HepG2 (cell line): ENCODE measurements around the gene KRTCAP3. TPM values are rescaled to one million over a fixed set of nuclear protein-coding genes. Genes with fewer than 3 reads are reported as not detected.

Experiments used
- CEBPB ChIP-seq: IDR thresholded peaks from 2 replicates; pipeline ENCODE4 v1.6.1; 2011; ENCODE audit warnings: low read depth, low read length, improper control_type of control experiment, borderline replicate concordance
- CHCHD3 ChIP-seq: sonication (generic); formaldehyde crosslinking; IDR thresholded peaks from 2 replicates; pipeline ENCODE4 v1.8.0; 2022; ENCODE audit warnings: mild to moderate bottlenecking, missing genetic modification reagents, moderate library complexity
- EEA1 ChIP-seq: sonication (generic); formaldehyde crosslinking; IDR thresholded peaks from 2 replicates; pipeline ENCODE4 v1.5.1; 2020; ENCODE audit warnings: mild to moderate bottlenecking, missing genetic modification reagents, borderline replicate concordance
- PRPF4 ChIP-seq: fragments of 200-400 bp; formaldehyde crosslinking; IDR thresholded peaks from 2 replicates; pipeline ENCODE4 v1.6.1; 2016; ENCODE audit warnings: low read length, low read depth; ENCODE audit not compliant: poor library complexity, severe bottlenecking
- ZBTB3 ChIP-seq: sonication (generic); formaldehyde crosslinking; IDR thresholded peaks from 2 replicates; pipeline ENCODE4 v1.4.0; 2020; ENCODE audit warnings: low read depth, mild to moderate bottlenecking, moderate library complexity, missing genetic modification reagents, borderline replicate concordance
- ZBTB8A ChIP-seq: sonication (generic); formaldehyde crosslinking; IDR thresholded peaks from 2 replicates; pipeline ENCODE4 v1.4.0; 2020; ENCODE audit warnings: mild to moderate bottlenecking, low read depth, missing genetic modification reagents, borderline replicate concordance
- ZNF619 ChIP-seq: sonication (generic); formaldehyde crosslinking; IDR thresholded peaks from 2 replicates; pipeline ENCODE4 v1.4.0; 2020; ENCODE audit warnings: mild to moderate bottlenecking, missing genetic modification reagents
- ZNF777 ChIP-seq: sonication (generic); formaldehyde crosslinking; IDR thresholded peaks from 2 replicates; pipeline ENCODE4 v1.4.0; 2020; ENCODE audit warnings: missing genetic modification reagents
- polyA plus RNA-seq, 8 experiments: library from polyadenylated mRNA; depleted of rRNA in 3 of 8; stranded (reverse) in 7 of 8; unstranded in 1 of 8; fragments of >200 nt; fragmentation: Illumina TruSeq in 4 of 8; extraction: Trizol in 4 of 8; gene quantifications; 2 replicates each; pipeline versions ENCODE4 v1.2.1 to v1.2.3, GENCODE V29; 2011 to 2016; ENCODE audit warnings: low read depth in 4 of 8, missing spikeins in 1 of 8, mixed read lengths in 1 of 8; ENCODE audit not compliant: insufficient read depth in 1 of 8
- total RNA-seq, 5 experiments: library from RNA; depleted of rRNA; stranded (reverse); fragments of >200 nt; fragmentation: Illumina TruSeq; extraction: Trizol; gene quantifications; 2 replicates each; pipeline ENCODE4 v1.2.3, GENCODE V29; 2016; ENCODE audit warnings: low read depth in 1 of 5
- TF ChIP-seq, protein P1 (sequence below), 2 experiments: sonication (generic) in 1 of 2; formaldehyde crosslinking in 1 of 2; IDR thresholded peaks; 2 replicates each; pipeline versions ENCODE4 v1.6.1 to v1.9.0; 2014 to 2022; ENCODE audit warnings: antibody characterized with exemption in 1 of 2, borderline replicate concordance in 1 of 2, inconsistent platforms in 1 of 2, low read depth in 1 of 2, missing genetic modification reagents in 1 of 2
- TF ChIP-seq, protein P2 (sequence below): IDR thresholded peaks from 2 replicates; pipeline ENCODE4 v1.6.1; 2016
- TF ChIP-seq, protein P3 (sequence below): sonication (generic); formaldehyde crosslinking; IDR thresholded peaks from 2 replicates; pipeline ENCODE4 v1.5.0; 2020; ENCODE audit warnings: mild to moderate bottlenecking, missing genetic modification reagents
- TF ChIP-seq, protein P4 (sequence below): sonication (generic); formaldehyde crosslinking; IDR thresholded peaks from 2 replicates; pipeline ENCODE4 v1.4.0; 2020; ENCODE audit warnings: missing genetic modification reagents, mild to moderate bottlenecking, borderline replicate concordance

Gene KRTCAP3
- total and polyA plus RNA-seq, 2 of the 13 experiments (the other 11 are each of a cell fraction or from before 2014, with no cell fraction given) = 2.1 to 4.5 TPM

DNA sequence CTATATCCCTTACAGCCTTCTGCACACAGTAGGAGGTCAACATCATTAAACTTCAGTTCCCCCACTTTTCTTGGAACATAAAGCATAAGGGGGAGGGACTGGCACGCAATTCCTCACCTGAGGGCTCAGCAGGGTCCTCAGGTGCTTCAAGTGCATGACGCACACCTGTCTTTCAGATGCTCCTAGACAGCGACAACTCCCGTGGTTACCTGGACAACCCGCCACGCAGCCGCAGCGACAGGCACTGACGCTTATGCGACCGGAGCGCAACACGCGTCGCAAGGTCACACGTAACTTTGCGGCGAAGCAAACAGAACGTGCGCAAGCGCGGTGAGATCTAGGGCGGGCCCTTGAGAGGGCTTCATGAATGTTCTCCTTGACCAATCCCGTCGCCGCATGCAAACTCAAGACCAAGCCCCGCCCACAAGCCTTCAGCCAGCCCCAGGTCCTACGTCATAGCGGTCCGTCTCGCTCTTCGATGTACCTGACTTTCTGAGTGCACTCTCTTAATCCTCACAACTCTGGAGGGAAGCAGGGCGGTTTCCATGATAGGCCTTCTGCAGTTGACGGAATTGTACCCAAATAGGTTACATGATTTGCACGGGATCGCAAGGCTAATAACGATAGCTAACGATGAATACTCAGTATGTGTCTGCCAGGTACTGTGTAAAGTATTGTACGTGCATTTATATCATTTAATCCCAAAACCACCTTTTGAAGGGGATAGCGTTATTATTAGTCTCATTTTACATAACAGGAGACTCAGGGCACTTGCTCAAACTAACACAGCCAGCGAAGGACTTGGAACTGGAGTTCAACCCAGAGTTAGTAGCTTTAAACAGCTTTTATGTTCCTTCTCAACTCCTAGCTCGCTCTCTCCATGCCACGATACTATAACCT lies 47.6 kb downstream of the KRTCAP3 start, which contains the start of gene IFT172 (continued):
- TF ChIP-seq, protein P1, sequence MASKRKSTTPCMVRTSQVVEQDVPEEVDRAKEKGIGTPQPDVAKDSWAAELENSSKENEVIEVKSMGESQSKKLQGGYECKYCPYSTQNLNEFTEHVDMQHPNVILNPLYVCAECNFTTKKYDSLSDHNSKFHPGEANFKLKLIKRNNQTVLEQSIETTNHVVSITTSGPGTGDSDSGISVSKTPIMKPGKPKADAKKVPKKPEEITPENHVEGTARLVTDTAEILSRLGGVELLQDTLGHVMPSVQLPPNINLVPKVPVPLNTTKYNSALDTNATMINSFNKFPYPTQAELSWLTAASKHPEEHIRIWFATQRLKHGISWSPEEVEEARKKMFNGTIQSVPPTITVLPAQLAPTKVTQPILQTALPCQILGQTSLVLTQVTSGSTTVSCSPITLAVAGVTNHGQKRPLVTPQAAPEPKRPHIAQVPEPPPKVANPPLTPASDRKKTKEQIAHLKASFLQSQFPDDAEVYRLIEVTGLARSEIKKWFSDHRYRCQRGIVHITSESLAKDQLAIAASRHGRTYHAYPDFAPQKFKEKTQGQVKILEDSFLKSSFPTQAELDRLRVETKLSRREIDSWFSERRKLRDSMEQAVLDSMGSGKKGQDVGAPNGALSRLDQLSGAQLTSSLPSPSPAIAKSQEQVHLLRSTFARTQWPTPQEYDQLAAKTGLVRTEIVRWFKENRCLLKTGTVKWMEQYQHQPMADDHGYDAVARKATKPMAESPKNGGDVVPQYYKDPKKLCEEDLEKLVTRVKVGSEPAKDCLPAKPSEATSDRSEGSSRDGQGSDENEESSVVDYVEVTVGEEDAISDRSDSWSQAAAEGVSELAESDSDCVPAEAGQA (IDR thresholded peaks at IDR 0.05; ENCODE audit: low read depth) = peak; percentile 97
- TF ChIP-seq, protein P1 (CRISPR knock-in tag; IDR thresholded peaks at IDR 0.05; ENCODE audit: borderline replicate concordance) = no peak
- TF ChIP-seq ZBTB3 (no peak; the same call in 1 of the 2 replicates), ZBTB8A (no peak), ZNF619 (peak; percentile 82), CHCHD3 (CRISPR knock-in tag) (no peak; the same call in 1 of the 2 replicates), EEA1 (CRISPR knock-in tag) (no peak), ZNF777 (CRISPR knock-in tag) (no peak), CEBPB (peak; percentile 50; the same call in 1 of the 2 replicates), PRPF4 (no peak)
- TF ChIP-seq, protein P2, sequence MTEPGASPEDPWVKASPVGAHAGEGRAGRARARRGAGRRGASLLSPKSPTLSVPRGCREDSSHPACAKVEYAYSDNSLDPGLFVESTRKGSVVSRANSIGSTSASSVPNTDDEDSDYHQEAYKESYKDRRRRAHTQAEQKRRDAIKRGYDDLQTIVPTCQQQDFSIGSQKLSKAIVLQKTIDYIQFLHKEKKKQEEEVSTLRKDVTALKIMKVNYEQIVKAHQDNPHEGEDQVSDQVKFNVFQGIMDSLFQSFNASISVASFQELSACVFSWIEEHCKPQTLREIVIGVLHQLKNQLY = no peak; the same call in none of the 2 replicates
- TF ChIP-seq, protein P3, sequence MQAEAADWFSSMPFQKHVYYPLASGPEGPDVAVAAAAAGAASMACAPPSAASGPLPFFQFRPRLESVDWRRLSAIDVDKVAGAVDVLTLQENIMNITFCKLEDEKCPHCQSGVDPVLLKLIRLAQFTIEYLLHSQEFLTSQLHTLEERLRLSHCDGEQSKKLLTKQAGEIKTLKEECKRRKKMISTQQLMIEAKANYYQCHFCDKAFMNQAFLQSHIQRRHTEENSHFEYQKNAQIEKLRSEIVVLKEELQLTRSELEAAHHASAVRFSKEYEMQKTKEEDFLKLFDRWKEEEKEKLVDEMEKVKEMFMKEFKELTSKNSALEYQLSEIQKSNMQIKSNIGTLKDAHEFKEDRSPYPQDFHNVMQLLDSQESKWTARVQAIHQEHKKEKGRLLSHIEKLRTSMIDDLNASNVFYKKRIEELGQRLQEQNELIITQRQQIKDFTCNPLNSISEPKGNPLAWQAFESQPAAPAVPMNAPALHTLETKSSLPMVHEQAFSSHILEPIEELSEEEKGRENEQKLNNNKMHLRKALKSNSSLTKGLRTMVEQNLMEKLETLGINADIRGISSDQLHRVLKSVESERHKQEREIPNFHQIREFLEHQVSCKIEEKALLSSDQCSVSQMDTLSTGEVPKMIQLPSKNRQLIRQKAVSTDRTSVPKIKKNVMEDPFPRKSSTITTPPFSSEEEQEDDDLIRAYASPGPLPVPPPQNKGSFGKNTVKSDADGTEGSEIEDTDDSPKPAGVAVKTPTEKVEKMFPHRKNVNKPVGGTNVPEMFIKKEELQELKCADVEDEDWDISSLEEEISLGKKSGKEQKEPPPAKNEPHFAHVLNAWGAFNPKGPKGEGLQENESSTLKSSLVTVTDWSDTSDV (CRISPR knock-in tag) = no peak
- TF ChIP-seq, protein P4, sequence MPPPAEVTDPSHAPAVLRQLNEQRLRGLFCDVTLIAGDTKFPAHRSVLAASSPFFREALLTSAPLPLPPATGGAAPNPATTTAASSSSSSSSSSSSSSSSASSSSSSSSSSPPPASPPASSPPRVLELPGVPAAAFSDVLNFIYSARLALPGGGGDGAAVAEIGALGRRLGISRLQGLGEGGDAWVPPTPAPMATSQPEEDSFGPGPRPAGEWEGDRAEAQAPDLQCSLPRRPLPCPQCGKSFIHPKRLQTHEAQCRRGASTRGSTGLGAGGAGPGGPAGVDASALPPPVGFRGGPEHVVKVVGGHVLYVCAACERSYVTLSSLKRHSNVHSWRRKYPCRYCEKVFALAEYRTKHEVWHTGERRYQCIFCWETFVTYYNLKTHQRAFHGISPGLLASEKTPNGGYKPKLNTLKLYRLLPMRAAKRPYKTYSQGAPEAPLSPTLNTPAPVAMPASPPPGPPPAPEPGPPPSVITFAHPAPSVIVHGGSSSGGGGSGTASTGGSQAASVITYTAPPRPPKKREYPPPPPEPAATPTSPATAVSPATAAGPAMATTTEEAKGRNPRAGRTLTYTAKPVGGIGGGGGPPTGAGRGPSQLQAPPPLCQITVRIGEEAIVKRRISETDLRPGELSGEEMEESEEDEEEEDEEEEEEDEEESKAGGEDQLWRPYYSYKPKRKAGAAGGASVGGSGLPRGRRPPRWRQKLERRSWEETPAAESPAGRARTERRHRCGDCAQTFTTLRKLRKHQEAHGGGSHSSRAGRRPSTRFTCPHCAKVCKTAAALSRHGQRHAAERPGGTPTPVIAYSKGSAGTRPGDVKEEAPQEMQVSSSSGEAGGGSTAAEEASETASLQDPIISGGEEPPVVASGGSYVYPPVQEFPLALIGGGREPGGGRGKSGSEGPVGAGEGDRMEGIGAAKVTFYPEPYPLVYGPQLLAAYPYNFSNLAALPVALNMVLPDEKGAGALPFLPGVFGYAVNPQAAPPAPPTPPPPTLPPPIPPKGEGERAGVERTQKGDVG (CRISPR knock-in tag) = peak; percentile 84; the same call in 1 of the 2 replicates
